Liver (tissue), 9 donors: ENCODE results near the gene C2orf66. TPM values are rescaled to one million over a fixed set of nuclear protein-coding genes. Genes with fewer than 3 reads are reported as not detected.

Source experiments
- DNase-seq: peaks from one replicate; pipeline ENCODE4 v3.0.0-alpha.2; 2017; ENCODE audit warnings: low spot score
- H3K27ac ChIP-seq, 2 donors: one replicate each; pipeline ENCODE4 v1.7.0; 2013; ENCODE audit warnings: inconsistent platforms in 2 of 2, low read length in 2 of 2, control low read depth in 1 of 2, low read depth in 1 of 2, mild to moderate bottlenecking in 1 of 2
- H3K27me3 ChIP-seq, 4 donors: one replicate each; pipeline versions ENCODE4 v1.6.1 to v1.7.0; 2013; ENCODE audit warnings: low read length in 3 of 4, inconsistent platforms in 1 of 4, mild to moderate bottlenecking in 1 of 4, moderate library complexity in 1 of 4; ENCODE audit not compliant: control insufficient read depth in 4 of 4, insufficient read depth in 4 of 4
- H3K36me3 ChIP-seq, 4 donors: one replicate each; pipeline versions ENCODE4 v1.6.1 to v1.7.0; 2013; ENCODE audit warnings: low read length in 3 of 4, mild to moderate bottlenecking in 3 of 4, low read depth in 1 of 4, moderate library complexity in 1 of 4; ENCODE audit not compliant: control insufficient read depth in 4 of 4, insufficient read depth in 3 of 4
- H3K4me1 ChIP-seq, 4 donors: one replicate each; pipeline versions ENCODE4 v1.6.1 to v1.7.0; 2013; ENCODE audit warnings: low read length in 3 of 4, mild to moderate bottlenecking in 3 of 4, moderate library complexity in 1 of 4; ENCODE audit not compliant: control insufficient read depth in 4 of 4, insufficient read depth in 4 of 4
- H3K4me3 ChIP-seq, 3 donors: one replicate each; pipeline versions ENCODE4 v1.6.1 to v1.7.0; 2013; ENCODE audit warnings: low read length in 3 of 3, control low read depth in 1 of 3, low read depth in 1 of 3, mild to moderate bottlenecking in 1 of 3
- H3K9ac ChIP-seq, 2 donors: one replicate each; pipeline ENCODE4 v1.7.0; 2013; ENCODE audit warnings: low read length in 2 of 2, mild to moderate bottlenecking in 2 of 2, moderate library complexity in 2 of 2, control low read depth in 1 of 2, low read depth in 1 of 2
- H3K9me3 ChIP-seq, 4 donors: one replicate each; pipeline versions ENCODE4 v1.6.1 to v1.7.0; 2013; ENCODE audit warnings: low read length in 3 of 4; ENCODE audit not compliant: control insufficient read depth in 4 of 4
- ATF3 ChIP-seq: IDR thresholded peaks from 2 replicates; pipeline ENCODE4 v1.6.1; 2016; ENCODE audit warnings: antibody characterized with exemption
- CTCF ChIP-seq: fragments of 150-350 bp; IDR thresholded peaks from 2 replicates; pipeline ENCODE4 v1.5.1; 2017; ENCODE audit warnings: improper control_type of control experiment, low read depth, low read length; ENCODE audit not compliant: missing input control
- EGR1 ChIP-seq, 2 donors: IDR thresholded peaks; 2 replicates each; pipeline ENCODE4 v1.6.1; 2016 to 2018; ENCODE audit warnings: antibody characterized with exemption in 2 of 2, low read depth in 2 of 2
- FOXA1 ChIP-seq: IDR thresholded peaks from 2 replicates; pipeline ENCODE4 v1.6.1; 2016; ENCODE audit warnings: antibody characterized with exemption
- GABPA ChIP-seq, 2 donors: IDR thresholded peaks in 1 of 2; conservative IDR thresholded peaks in 1 of 2; 2 replicates each; pipeline ENCODE4 v1.6.1; 2016; ENCODE audit warnings: antibody characterized with exemption in 2 of 2, mild to moderate bottlenecking in 1 of 2, moderate library complexity in 1 of 2
- HNF4A ChIP-seq, 2 donors: conservative IDR thresholded peaks; 2 replicates each; pipeline ENCODE4 v1.6.1; 2016; ENCODE audit warnings: antibody characterized with exemption in 2 of 2, mild to moderate bottlenecking in 2 of 2
- HNF4G ChIP-seq: IDR thresholded peaks from 2 replicates; pipeline ENCODE4 v1.6.1; 2016; ENCODE audit warnings: antibody characterized with exemption
- JUND ChIP-seq, 2 donors: IDR thresholded peaks; 2 replicates each; pipeline ENCODE4 v1.6.1; 2016; ENCODE audit warnings: antibody characterized with exemption in 2 of 2
- MAX ChIP-seq: IDR thresholded peaks from 2 replicates; pipeline ENCODE4 v1.6.1; 2016; ENCODE audit warnings: antibody characterized with exemption
- NR2F2 ChIP-seq: IDR thresholded peaks from 2 replicates; pipeline ENCODE4 v1.6.1; 2016; ENCODE audit warnings: antibody characterized with exemption
- RAD21 ChIP-seq, 2 donors: IDR thresholded peaks; 2 replicates each; pipeline ENCODE4 v1.6.1; 2016; ENCODE audit warnings: antibody characterized with exemption in 2 of 2, mild to moderate bottlenecking in 2 of 2
- REST ChIP-seq: IDR thresholded peaks from 2 replicates; pipeline ENCODE4 v1.6.1; 2016; ENCODE audit warnings: antibody characterized with exemption, mild to moderate bottlenecking
- TAF1 ChIP-seq: conservative IDR thresholded peaks from 2 replicates; pipeline ENCODE4 v1.6.1; 2016; ENCODE audit warnings: antibody characterized with exemption, mild to moderate bottlenecking
- ZBTB33 ChIP-seq: IDR thresholded peaks from 2 replicates; pipeline ENCODE4 v1.6.1; 2016; ENCODE audit warnings: antibody characterized with exemption
- WGBS: extraction: QIAGEN DNeasy Blood & Tissue Kit; methylation state at CpG from one replicate; pipeline ENCODE4 v1.1.7; 2013; 5-methylcytosine and 5-hydroxymethylcytosine counted together
- polyA plus RNA-seq, 2 donors: library from polyadenylated mRNA; stranded (reverse) in 1 of 2; unstranded in 1 of 2; fragments of 200-250 nt in 1 of 2; fragments of >200 nt in 1 of 2; fragmentation: Nextera tagmentation in 1 of 2; extraction: Ambion mirVana in 1 of 2; gene quantifications; one replicate each; pipeline versions ENCODE4 v1.2.1 to v1.2.3, GENCODE V29; 2013 to 2015
- total RNA-seq, 2 donors: library from RNA; depleted of rRNA; stranded (reverse); fragments of >200 nt; gene quantifications; one replicate each; pipeline ENCODE4 v1.2.3, GENCODE V29; 2014
- donor health status: healthy.
- donor health status: healthy.
- donor health status: healthy.
- donor health status: healthy.
- donor health status: healthy.

Gene C2orf66
- total and polyA plus RNA-seq, 4 donors = not detected

- no peak for DNase-seq
- no peak overlapping the region for H3K9ac ChIP-seq
- no peak for TF ChIP-seq GABPA (IDR thresholded peaks at IDR 0.05 in 1 of 2, conservative IDR thresholded peaks at IDR 0.05 in 1 of 2)
- no peak overlapping the region for H3K27ac ChIP-seq
- no peaks in the 10 kb centered on the region for H3K4me1 ChIP-seq
- H3K27me3 ChIP-seq = no peaks in the 10 kb centered on the region
- H3K36me3 ChIP-seq = no peaks in the 10 kb centered on the region
- peaks cover 0 to 2% (median 0%) of the 10 kb centered on the region in 4 donors for H3K9me3 ChIP-seq
- no peak overlapping the region for H3K4me3 ChIP-seq
Measured at GRCh38 chr2:196823750-196824522, 14.8 kb upstream of the C2orf66 start.

- H3K9me3 ChIP-seq = peaks cover 0 to 3% (median 0%) of the 10 kb centered on the region in 4 donors
- H3K27me3 ChIP-seq = no peaks in the 10 kb centered on the region
- no peaks in the 10 kb centered on the region for H3K4me1 ChIP-seq
- DNase-seq = no peak
- no peaks in the 10 kb centered on the region for H3K36me3 ChIP-seq
- no peak for TF ChIP-seq GABPA (IDR thresholded peaks at IDR 0.05 in 1 of 2, conservative IDR thresholded peaks at IDR 0.05 in 1 of 2)
- TF ChIP-seq EGR1 (IDR thresholded peaks at IDR 0.05; ENCODE audit: low read depth in 2 of 2) = no peak
- TF ChIP-seq MAX = no peak
- no peak for TF ChIP-seq CTCF
- no peak for TF ChIP-seq TAF1
- TF ChIP-seq RAD21 (IDR thresholded peaks at IDR 0.05) = no peak
- no peak for TF ChIP-seq HNF4G
- TF ChIP-seq JUND (IDR thresholded peaks at IDR 0.05) = no peak
- TF ChIP-seq NR2F2 = no peak
- TF ChIP-seq FOXA1 = no peak
- TF ChIP-seq HNF4A (conservative IDR thresholded peaks at IDR 0.05) = no peak
- no peak for TF ChIP-seq ZBTB33
- TF ChIP-seq REST = no peak
- TF ChIP-seq ATF3 = no peak
- no peak overlapping the region for H3K4me3 ChIP-seq
- no peak overlapping the region for H3K9ac ChIP-seq
- 92% methylated on average over 1 of the region's 1 CpG for WGBS
- H3K27ac ChIP-seq = no peak overlapping the region
Measured at GRCh38 chr2:196821195-196821594, 12.0 kb upstream of the C2orf66 start.
